Spleen (tissue), 11 donors: ENCODE results near the gene HOXC10. TPM values are rescaled to one million over a fixed set of nuclear protein-coding genes. Genes with fewer than 3 reads are reported as not detected.

Source experiments
- DNase-seq: peaks from one replicate; pipeline ENCODE4 v3.0.0-alpha.2; 2020
- H3K27ac ChIP-seq, 8 donors: fragments of 200-600 bp; sonication (generic) in 7 of 8; 1 replicate in 4 of 8; 2 replicates in 4 of 8; pipeline versions ENCODE4 v1.5.0 to v1.8.0; 2016 to 2021; ENCODE audit warnings: inconsistent platforms in 4 of 8, mild to moderate bottlenecking in 4 of 8, moderate library complexity in 1 of 8
- H3K27me3 ChIP-seq, 7 donors: fragments of 200-600 bp; sonication (generic) in 6 of 7; replicated peaks in 1 of 7; 1 replicate in 4 of 7; 2 replicates in 3 of 7; pipeline versions ENCODE4 v1.5.0 to v1.8.0; 2016 to 2021; ENCODE audit warnings: inconsistent platforms in 3 of 7, mild to moderate bottlenecking in 1 of 7
- H3K36me3 ChIP-seq, 6 donors: fragments of 200-600 bp; sonication (generic) in 5 of 6; 1 replicate in 4 of 6; 2 replicates in 2 of 6; pipeline versions ENCODE4 v1.5.0 to v1.8.0; 2016 to 2021; ENCODE audit warnings: inconsistent platforms in 2 of 6
- H3K4me1 ChIP-seq, 6 donors: fragments of 200-600 bp; sonication (generic) in 5 of 6; 1 replicate in 3 of 6; 2 replicates in 3 of 6; pipeline versions ENCODE4 v1.5.0 to v1.8.0; 2016 to 2021; ENCODE audit warnings: inconsistent platforms in 3 of 6
- H3K4me3 ChIP-seq, 8 donors: fragments of 200-600 bp; sonication (generic) in 7 of 8; 1 replicate in 4 of 8; 2 replicates in 4 of 8; pipeline versions ENCODE4 v1.5.0 to v1.8.0; 2016 to 2021; ENCODE audit warnings: inconsistent platforms in 4 of 8, mild to moderate bottlenecking in 4 of 8, moderate library complexity in 2 of 8
- H3K9me3 ChIP-seq, 8 donors: fragments of 200-600 bp; sonication (generic) in 7 of 8; 1 replicate in 4 of 8; 2 replicates in 4 of 8; pipeline versions ENCODE4 v1.5.0 to v1.8.0; 2016 to 2021; ENCODE audit warnings: inconsistent platforms in 4 of 8
- CTCF ChIP-seq, 11 experiments: fragments of 200-600 bp in 7 of 11; fragments of 450-650 bp in 4 of 11; sonication (generic) in 4 of 11; IDR thresholded peaks in 8 of 11; conservative IDR thresholded peaks in 3 of 11; 1 replicate in 7 of 11; 2 replicates in 4 of 11; pipeline versions ENCODE4 v1.4.0 to v1.8.0; 2016 to 2021; ENCODE audit warnings: antibody characterized with exemption in 11 of 11, inconsistent platforms in 4 of 11, mild to moderate bottlenecking in 1 of 11
- POLR2A ChIP-seq, 3 donors: fragments of 450-650 bp; IDR thresholded peaks; one replicate each; pipeline ENCODE4 v1.5.1; 2017; ENCODE audit warnings: antibody characterized with exemption in 3 of 3, mild to moderate bottlenecking in 1 of 3
- POLR2AphosphoS5 ChIP-seq, 3 donors: sonication (generic); formaldehyde crosslinking; IDR thresholded peaks; one replicate each; pipeline ENCODE4 v1.5.1; 2017; ENCODE audit warnings: antibody characterized with exemption in 3 of 3
- WGBS, 5 donors: extraction: QIAGEN DNeasy Blood & Tissue Kit in 3 of 5; methylation state at CpG; one replicate each; pipeline versions ENCODE4 v1.1.5 to v1.1.7; 2013 to 2018; 5-methylcytosine and 5-hydroxymethylcytosine counted together
- intact Hi-C: fragments of 100-400 bp; cut with DNase I; formaldehyde crosslinking; loops from one replicate; pipeline ENCODE4 v1.15.0; 2023; ENCODE audit warnings: low total_unique reads
- polyA plus RNA-seq, 3 donors: library from polyadenylated mRNA; stranded (reverse); fragments of 200-250 nt; gene quantifications; one replicate each; pipeline ENCODE4 v1.2.1, GENCODE V29; 2013
- total RNA-seq, 7 donors: library from RNA; depleted of rRNA in 3 of 7; stranded (reverse); fragments of >200 nt in 3 of 7; fragmentation: NEBNext Ultra II Directional in 4 of 7; extraction: Animal tissue kit (Norgen Biotek cat#: 25700) in 4 of 7; gene quantifications; one replicate each; pipeline versions ENCODE4 v1.1.0 to v1.2.1, GENCODE V29; 2016 to 2021
- donor health status: healthy with polysubstance abuse.
- donor health status: DM: no; HTN: no; CAD: no; lungs with moderate emphysema.
- donor health status: DM: no; HTN: no; CAD: no.
- donor health status: Bipolar disorder and iron deficiency.
- donor health status: healthy.
- donor health status: DM: no; HTN: no; CAD: no.
- donor health status: DM: yes; HTN: yes; CAD: no.

HOXC10 gene
- total and polyA plus RNA-seq, 10 donors: not detected

- peaks cover 0 to 53% (median 29%) of the 10 kb centered on the region in 6 donors for H3K4me1 ChIP-seq
- no peak for TF ChIP-seq POLR2A (IDR thresholded peaks at IDR 0.05)
- no peak for TF ChIP-seq CTCF (IDR thresholded peaks at IDR 0.05 in 8 of 11, conservative IDR thresholded peaks at IDR 0.05 in 3 of 11)
- TF ChIP-seq POLR2AphosphoS5 (IDR thresholded peaks at IDR 0.05): no peak
- no peak overlapping the region for H3K4me3 ChIP-seq
- no peaks in the 10 kb centered on the region for H3K9me3 ChIP-seq
- no peak overlapping the region for H3K27ac ChIP-seq
- 7 to 11% (median 10%) methylated on average over 37 to 38 of the region's 38 CpGs for WGBS, 5 donors
- intact Hi-C loops: no loop called here
- peaks cover 19 to 100% (median 100%) of the 10 kb centered on the region in 7 donors for H3K27me3 ChIP-seq
- H3K36me3 ChIP-seq: no peaks in the 10 kb centered on the region
- DNase-seq: peak; percentile 42
Measured at GRCh38 chr12:53963434-53964314, 21.3 kb upstream of the HOXC10 start.

- DNase-seq: no peak
- TF ChIP-seq CTCF (IDR thresholded peaks at IDR 0.05 in 8 of 11, conservative IDR thresholded peaks at IDR 0.05 in 3 of 11) (no peak), POLR2A (IDR thresholded peaks at IDR 0.05) (no peak), POLR2AphosphoS5 (IDR thresholded peaks at IDR 0.05) (no peak)
- Histone ChIP-seq H3K4me3 (no peak overlapping the region), H3K27me3 (peaks cover 19 to 100% (median 99%) of the 10 kb centered on the region in 7 donors), H3K4me1 (peaks cover 0 to 53% (median 29%) of the 10 kb centered on the region in 6 donors), H3K27ac (no peak overlapping the region), H3K9me3 (no peaks in the 10 kb centered on the region), H3K36me3 (no peaks in the 10 kb centered on the region)
- intact Hi-C loops: no loop called here
- 0 to 11% (median 4%) methylated on average over 2 of the region's 2 CpGs for WGBS, 5 donors
Measured at GRCh38 chr12:53964315-53964713, 20.6 kb upstream of the HOXC10 start.

- Histone ChIP-seq H3K9me3 (no peaks in the 10 kb centered on the region), H3K4me3 (no peak overlapping the region), H3K27ac (no peak overlapping the region), H3K36me3 (no peaks in the 10 kb centered on the region), H3K27me3 (peaks cover 14 to 100% (median 99%) of the 10 kb centered on the region in 7 donors), H3K4me1 (peaks cover 0 to 52% (median 29%) of the 10 kb centered on the region in 6 donors)
- 4 to 5% (median 5%) methylated on average over 18 of the region's 18 CpGs for WGBS, 5 donors
- DNase-seq: peak; percentile 40
- no peak for TF ChIP-seq CTCF (IDR thresholded peaks at IDR 0.05 in 8 of 11, conservative IDR thresholded peaks at IDR 0.05 in 3 of 11)
- TF ChIP-seq POLR2A (IDR thresholded peaks at IDR 0.05): no peak
- TF ChIP-seq POLR2AphosphoS5 (IDR thresholded peaks at IDR 0.05): no peak
- intact Hi-C loops: no loop called here
Measured at GRCh38 chr12:53965281-53966084, 19.5 kb upstream of the HOXC10 start.

- peaks cover 9 to 100% (median 99%) of the 10 kb centered on the region in 7 donors for H3K27me3 ChIP-seq
- TF ChIP-seq CTCF (IDR thresholded peaks at IDR 0.05 in 8 of 11, conservative IDR thresholded peaks at IDR 0.05 in 3 of 11) (no peak), POLR2A (IDR thresholded peaks at IDR 0.05) (no peak), POLR2AphosphoS5 (IDR thresholded peaks at IDR 0.05) (no peak)
- no peaks in the 10 kb centered on the region for H3K9me3 ChIP-seq
- intact Hi-C loops: no loop called here
- no peak overlapping the region for H3K4me3 ChIP-seq
- H3K27ac ChIP-seq: no peak overlapping the region
- 8 to 10% (median 10%) methylated on average over 15 of the region's 15 CpGs for WGBS, 5 donors
- peaks cover 0 to 47% (median 26%) of the 10 kb centered on the region in 6 donors for H3K4me1 ChIP-seq
- no peaks in the 10 kb centered on the region for H3K36me3 ChIP-seq
- DNase-seq: peak; percentile 4
Measured at GRCh38 chr12:53966085-53966384, 18.9 kb upstream of the HOXC10 start.
